ENCODE results near the gene RAPGEF3. TPM values are rescaled to one million over a fixed set of nuclear protein-coding genes. Genes with fewer than 3 reads are reported as not detected.

The RAPGEF3 gene
- total and polyA plus RNA-seq, 9 of the 15 experiments (the other 6 are each of a cell fraction or from before 2014, with no cell fraction given), result 0.03 to 0.78 (median 0.37) TPM; not detected in 1

DNA sequence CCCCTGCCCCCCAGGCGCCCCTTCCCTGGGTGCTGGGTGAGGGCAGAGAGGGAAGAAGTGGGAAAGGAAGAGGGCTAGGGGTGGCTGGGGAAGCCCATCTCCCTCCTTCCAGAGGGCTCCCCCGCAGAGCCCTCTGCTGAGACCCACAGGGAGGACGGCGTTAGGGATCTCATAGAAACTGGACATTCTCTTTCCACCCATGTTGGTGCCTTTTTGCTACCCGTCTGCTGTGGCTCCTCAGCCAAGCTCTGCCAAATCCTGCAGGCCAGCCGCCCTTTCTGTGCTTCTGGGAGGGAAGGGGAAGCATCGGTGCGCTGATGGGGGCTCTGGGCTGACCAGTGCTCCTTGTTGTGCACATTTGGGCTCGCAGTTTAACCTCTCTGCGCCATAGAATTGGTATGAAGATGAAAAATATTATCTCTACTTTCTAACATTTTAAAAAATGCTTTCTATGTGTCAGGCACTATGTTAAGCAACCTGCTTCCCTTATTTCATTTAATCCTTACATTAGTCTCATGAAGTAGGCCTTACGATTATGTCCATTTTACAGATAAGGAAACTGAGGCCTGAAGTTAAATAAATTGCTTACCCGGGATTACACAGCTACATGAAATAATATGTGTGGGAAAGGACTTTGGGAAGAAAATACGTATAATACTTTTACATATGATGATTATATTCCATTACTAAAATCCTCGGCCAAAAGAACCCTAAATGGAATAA is 15.3 kb upstream of the RAPGEF3 start (continued):
- no peak for TF ChIP-seq PTTG1 (tag; IDR thresholded peaks at IDR 0.05; ENCODE audit: low read depth)
- TF ChIP-seq ZNF316 (IDR thresholded peaks at IDR 0.05), result no peak
- no peak for TF ChIP-seq TBL1XR1 (IDR thresholded peaks at IDR 0.05; ENCODE audit: low read length in 2 of 2)
- no peak for TF ChIP-seq IFI16 (CRISPR knock-in tag; IDR thresholded peaks at IDR 0.05)
- TF ChIP-seq HDAC2 (IDR thresholded peaks at IDR 0.05), result peak; percentile 70
- no peak for TF ChIP-seq ZNF696 (CRISPR knock-in tag; conservative IDR thresholded peaks at IDR 0.05)
- TF ChIP-seq CBX3 (IDR thresholded peaks at IDR 0.05; ENCODE audit: borderline replicate concordance in 1 of 2, low read length in 2 of 2), result 0 out of 3 replicates have a peak, but pooled peaks of 1 of the 2 experiments have one; percentile 59
- no peak for TF ChIP-seq KLF1 (tag; IDR thresholded peaks at IDR 0.05)
- TF ChIP-seq, protein P1, sequence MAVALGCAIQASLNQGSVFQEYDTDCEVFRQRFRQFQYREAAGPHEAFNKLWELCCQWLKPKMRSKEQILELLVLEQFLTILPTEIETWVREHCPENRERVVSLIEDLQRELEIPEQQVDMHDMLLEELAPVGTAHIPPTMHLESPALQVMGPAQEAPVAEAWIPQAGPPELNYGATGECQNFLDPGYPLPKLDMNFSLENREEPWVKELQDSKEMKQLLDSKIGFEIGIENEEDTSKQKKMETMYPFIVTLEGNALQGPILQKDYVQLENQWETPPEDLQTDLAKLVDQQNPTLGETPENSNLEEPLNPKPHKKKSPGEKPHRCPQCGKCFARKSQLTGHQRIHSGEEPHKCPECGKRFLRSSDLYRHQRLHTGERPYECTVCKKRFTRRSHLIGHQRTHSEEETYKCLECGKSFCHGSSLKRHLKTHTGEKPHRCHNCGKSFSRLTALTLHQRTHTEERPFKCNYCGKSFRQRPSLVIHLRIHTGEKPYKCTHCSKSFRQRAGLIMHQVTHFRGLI (CRISPR knock-in tag; IDR thresholded peaks at IDR 0.05), result no peak
- no peak for TF ChIP-seq FOXM1 (IDR thresholded peaks at IDR 0.05; ENCODE audit: low read depth)
- no peak for TF ChIP-seq FOXM1 (CRISPR knock-in tag; IDR thresholded peaks at IDR 0.05; ENCODE audit: low read depth)
- no peak for TF ChIP-seq RBM17 (IDR thresholded peaks at IDR 0.05; ENCODE audit: borderline replicate concordance, low read depth, low read length)
- TF ChIP-seq RB1 (IDR thresholded peaks at IDR 0.05; ENCODE audit: low read depth), result 0 out of 2 replicates have a peak, but pooled peaks have one; percentile 8
- no peak for TF ChIP-seq DIDO1 (tag; IDR thresholded peaks at IDR 0.05; ENCODE audit: low read depth)
- TF ChIP-seq ZNF253 (CRISPR knock-in tag; conservative IDR thresholded peaks at IDR 0.05), result no peak
- TF ChIP-seq, protein P2, sequence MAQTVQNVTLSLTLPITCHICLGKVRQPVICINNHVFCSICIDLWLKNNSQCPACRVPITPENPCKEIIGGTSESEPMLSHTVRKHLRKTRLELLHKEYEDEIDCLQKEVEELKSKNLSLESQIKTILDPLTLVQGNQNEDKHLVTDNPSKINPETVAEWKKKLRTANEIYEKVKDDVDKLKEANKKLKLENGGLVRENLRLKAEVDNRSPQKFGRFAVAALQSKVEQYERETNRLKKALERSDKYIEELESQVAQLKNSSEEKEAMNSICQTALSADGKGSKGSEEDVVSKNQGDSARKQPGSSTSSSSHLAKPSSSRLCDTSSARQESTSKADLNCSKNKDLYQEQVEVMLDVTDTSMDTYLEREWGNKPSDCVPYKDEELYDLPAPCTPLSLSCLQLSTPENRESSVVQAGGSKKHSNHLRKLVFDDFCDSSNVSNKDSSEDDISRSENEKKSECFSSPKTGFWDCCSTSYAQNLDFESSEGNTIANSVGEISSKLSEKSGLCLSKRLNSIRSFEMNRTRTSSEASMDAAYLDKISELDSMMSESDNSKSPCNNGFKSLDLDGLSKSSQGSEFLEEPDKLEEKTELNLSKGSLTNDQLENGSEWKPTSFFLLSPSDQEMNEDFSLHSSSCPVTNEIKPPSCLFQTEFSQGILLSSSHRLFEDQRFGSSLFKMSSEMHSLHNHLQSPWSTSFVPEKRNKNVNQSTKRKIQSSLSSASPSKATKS (CRISPR knock-in tag; IDR thresholded peaks at IDR 0.05), result no peak
- TF ChIP-seq, protein P3, sequence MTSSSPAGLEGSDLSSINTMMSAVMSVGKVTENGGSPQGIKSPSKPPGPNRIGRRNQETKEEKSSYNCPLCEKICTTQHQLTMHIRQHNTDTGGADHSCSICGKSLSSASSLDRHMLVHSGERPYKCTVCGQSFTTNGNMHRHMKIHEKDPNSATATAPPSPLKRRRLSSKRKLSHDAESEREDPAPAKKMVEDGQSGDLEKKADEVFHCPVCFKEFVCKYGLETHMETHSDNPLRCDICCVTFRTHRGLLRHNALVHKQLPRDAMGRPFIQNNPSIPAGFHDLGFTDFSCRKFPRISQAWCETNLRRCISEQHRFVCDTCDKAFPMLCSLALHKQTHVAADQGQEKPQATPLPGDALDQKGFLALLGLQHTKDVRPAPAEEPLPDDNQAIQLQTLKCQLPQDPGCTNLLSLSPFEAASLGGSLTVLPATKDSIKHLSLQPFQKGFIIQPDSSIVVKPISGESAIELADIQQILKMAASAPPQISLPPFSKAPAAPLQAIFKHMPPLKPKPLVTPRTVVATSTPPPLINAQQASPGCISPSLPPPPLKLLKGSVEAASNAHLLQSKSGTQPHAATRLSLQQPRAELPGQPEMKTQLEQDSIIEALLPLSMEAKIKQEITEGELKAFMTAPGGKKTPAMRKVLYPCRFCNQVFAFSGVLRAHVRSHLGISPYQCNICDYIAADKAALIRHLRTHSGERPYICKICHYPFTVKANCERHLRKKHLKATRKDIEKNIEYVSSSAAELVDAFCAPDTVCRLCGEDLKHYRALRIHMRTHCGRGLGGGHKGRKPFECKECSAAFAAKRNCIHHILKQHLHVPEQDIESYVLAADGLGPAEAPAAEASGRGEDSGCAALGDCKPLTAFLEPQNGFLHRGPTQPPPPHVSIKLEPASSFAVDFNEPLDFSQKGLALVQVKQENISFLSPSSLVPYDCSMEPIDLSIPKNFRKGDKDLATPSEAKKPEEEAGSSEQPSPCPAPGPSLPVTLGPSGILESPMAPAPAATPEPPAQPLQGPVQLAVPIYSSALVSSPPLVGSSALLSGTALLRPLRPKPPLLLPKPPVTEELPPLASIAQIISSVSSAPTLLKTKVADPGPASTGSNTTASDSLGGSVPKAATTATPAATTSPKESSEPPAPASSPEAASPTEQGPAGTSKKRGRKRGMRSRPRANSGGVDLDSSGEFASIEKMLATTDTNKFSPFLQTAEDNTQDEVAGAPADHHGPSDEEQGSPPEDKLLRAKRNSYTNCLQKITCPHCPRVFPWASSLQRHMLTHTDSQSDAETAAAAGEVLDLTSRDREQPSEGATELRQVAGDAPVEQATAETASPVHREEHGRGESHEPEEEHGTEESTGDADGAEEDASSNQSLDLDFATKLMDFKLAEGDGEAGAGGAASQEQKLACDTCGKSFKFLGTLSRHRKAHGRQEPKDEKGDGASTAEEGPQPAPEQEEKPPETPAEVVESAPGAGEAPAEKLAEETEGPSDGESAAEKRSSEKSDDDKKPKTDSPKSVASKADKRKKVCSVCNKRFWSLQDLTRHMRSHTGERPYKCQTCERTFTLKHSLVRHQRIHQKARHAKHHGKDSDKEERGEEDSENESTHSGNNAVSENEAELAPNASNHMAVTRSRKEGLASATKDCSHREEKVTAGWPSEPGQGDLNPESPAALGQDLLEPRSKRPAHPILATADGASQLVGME (CRISPR knock-in tag; IDR thresholded peaks at IDR 0.05), result no peak
